T-cell (primary cell): ENCODE measurements around the gene CTNNA1. TPM values are rescaled to one million over a fixed set of nuclear protein-coding genes. Genes with fewer than 3 reads are reported as not detected.
A peak's percentile ranks its signal among the peaks of the same experiment; 100 is the strongest.

Source experiments
- ATAC-seq, 4 experiments: fragments of 200-7000 bp in 3 of 4; fragments of 150-1000 bp in 1 of 4; cut with Tn5 transposase; replicated peaks in 1 of 4; 1 replicate in 3 of 4; 2 replicates in 1 of 4; pipeline ENCODE4 v1.10.0; 2021; ENCODE audit warnings: moderate library complexity in 3 of 4, mild to moderate bottlenecking in 2 of 4, moderate number of reproducible peaks in 1 of 4
- CTCF ChIA-PET, 2 donors: fragments of 300-600 bp; sonication (Branson Sonifier 250); formaldehyde crosslinking; loops; one replicate each; lab custom pipeline; 2022; ENCODE audit warnings: antibody characterized with exemption in 2 of 2; lab: Charles Lee
- POLR2A ChIA-PET, 2 donors: fragments of 300-600 bp; sonication (Branson Sonifier 250); formaldehyde crosslinking; loops; one replicate each; lab custom pipeline; 2022; ENCODE audit warnings: antibody characterized with exemption in 2 of 2; lab: Charles Lee
- DNase-seq, 35 experiments: peaks; one replicate each; pipeline versions ENCODE4 v3.0.0 to v3.0.0-alpha.2; 2013 to 2023
- H3K27ac ChIP-seq: one replicate; pipeline ENCODE4 v1.5.1; 2013; ENCODE audit warnings: low read length
- H3K27me3 ChIP-seq, 2 experiments: replicated peaks in 1 of 2; 1 replicate in 1 of 2; 2 replicates in 1 of 2; pipeline versions ENCODE4 v1.6.1 to v1.7.0; 2013; ENCODE audit warnings: low read length in 1 of 2, mixed read lengths in 1 of 2; ENCODE audit not compliant: control insufficient read depth in 2 of 2, insufficient read depth in 2 of 2; ENCODE audit errors: extremely low read depth in 1 of 2
- H3K36me3 ChIP-seq, 2 donors: 1 replicate in 1 of 2; 2 replicates in 1 of 2; pipeline versions ENCODE4 v1.6.1 to v1.7.0; 2013; ENCODE audit warnings: low read length in 1 of 2; ENCODE audit not compliant: control insufficient read depth in 2 of 2, insufficient read depth in 1 of 2; ENCODE audit errors: extremely low read depth in 1 of 2
- H3K4me1 ChIP-seq, 2 experiments: 1 replicate in 1 of 2; 2 replicates in 1 of 2; pipeline versions ENCODE4 v1.6.1 to v1.7.0; 2013; ENCODE audit warnings: low read length in 2 of 2, mixed read lengths in 1 of 2; ENCODE audit not compliant: insufficient read depth in 2 of 2, control insufficient read depth in 1 of 2; ENCODE audit errors: extremely low read depth in 1 of 2
- H3K4me3 ChIP-seq, 2 donors: 1 replicate in 1 of 2; 2 replicates in 1 of 2; pipeline versions ENCODE4 v1.5.1 to v1.7.0; 2013; ENCODE audit warnings: mild to moderate bottlenecking in 2 of 2, low read length in 1 of 2, moderate library complexity in 1 of 2; ENCODE audit not compliant: control insufficient read depth in 1 of 2; ENCODE audit errors: extremely low read depth in 1 of 2
- H3K9me3 ChIP-seq: 2 replicates; pipeline ENCODE4 v1.7.0; 2013
- H3K27ac Mint-ChIP-seq, 2 donors: one replicate each; pipeline ENCODE4 v1.8.0; 2020 to 2021; ENCODE audit warnings: mild to moderate bottlenecking in 2 of 2, mixed read lengths in 2 of 2
- H3K27me3 Mint-ChIP-seq, 2 donors: one replicate each; pipeline ENCODE4 v1.8.0; 2021 to 2022; ENCODE audit warnings: mixed read lengths in 2 of 2
- H3K36me3 Mint-ChIP-seq: one replicate; pipeline ENCODE4 v1.8.0; 2021; ENCODE audit warnings: mixed read lengths
- H3K4me1 Mint-ChIP-seq, 3 donors: one replicate each; pipeline ENCODE4 v1.8.0; 2020 to 2022; ENCODE audit warnings: mixed read lengths in 3 of 3, mild to moderate bottlenecking in 1 of 3
- H3K4me3 Mint-ChIP-seq, 3 donors: one replicate each; pipeline ENCODE4 v1.8.0; 2020 to 2022; ENCODE audit warnings: mild to moderate bottlenecking in 3 of 3, mixed read lengths in 3 of 3, moderate library complexity in 3 of 3
- H3K9me3 Mint-ChIP-seq, 3 donors: one replicate each; pipeline ENCODE4 v1.8.0; 2020 to 2022; ENCODE audit warnings: mixed read lengths in 3 of 3
- WGBS: methylation state at CpG from one replicate; pipeline ENCODE4 v1.1.5; 2013; ENCODE audit warnings: missing lambda C conversion rate; ENCODE audit not compliant: insufficient coverage; 5-methylcytosine and 5-hydroxymethylcytosine counted together
- total RNA-seq, 35 experiments: library from RNA in 6 of 35; stranded (reverse) in 6 of 35; fragments of 120-200 nt in 1 of 35; gene quantifications; one replicate each; pipeline versions ENCODE4 v1.2.1 to v1.2.4 and lab custom pipeline; 2013 to 2026

Gene CTNNA1
- total RNA-seq, 5 donors from 2014 or later (not counting 1 experiment from before 2014, with no cell fraction given): 13.5 to 33.3 (median 18.5) TPM

GRCh38 chr5:138951091-138951985 lies 198.1 kb downstream of the CTNNA1 start:
- peaks cover 30% of the 10 kb centered on the region for H3K36me3 Mint-ChIP-seq
- Histone ChIP-seq H3K27me3 (no peaks in the 10 kb centered on the region), H3K4me1 (peaks cover 4 to 18% of the 10 kb centered on the region in 2 experiments), H3K27ac (no peak overlapping the region), H3K36me3 (peaks cover 8 to 9% of the 10 kb centered on the region in 2 donors), H3K9me3 (no peaks in the 10 kb centered on the region), H3K4me3 (no peak overlapping the region)
- no peaks in the 10 kb centered on the region for H3K9me3 Mint-ChIP-seq
- CTCF ChIA-PET: no interaction called here
- H3K27ac Mint-ChIP-seq: no peak overlapping the region
- no peak for ATAC-seq
- no peak for DNase-seq
- H3K27me3 Mint-ChIP-seq: no peaks in the 10 kb centered on the region
- POLR2A ChIA-PET: no interaction called here
- H3K4me1 Mint-ChIP-seq: peaks cover 16 to 23% (median 20%) of the 10 kb centered on the region in 3 donors
- 96% methylated on average over 15 of the region's 18 CpGs for WGBS
- H3K4me3 Mint-ChIP-seq: no peak overlapping the region

- Histone ChIP-seq H3K36me3 (peaks cover 2 to 4% of the 10 kb centered on the region in 2 donors), H3K27ac (no peak overlapping the region), H3K4me3 (no peak overlapping the region), H3K9me3 (no peaks in the 10 kb centered on the region), H3K4me1 (peaks cover 4 to 18% of the 10 kb centered on the region in 2 experiments), H3K27me3 (no peaks in the 10 kb centered on the region)
- DNase-seq (no peak), ATAC-seq (no peak)
- 94% methylated on average over 12 of the region's 17 CpGs for WGBS
- POLR2A ChIA-PET: no interaction called here
- H3K4me1 Mint-ChIP-seq: peaks cover 16 to 23% (median 20%) of the 10 kb centered on the region in 3 donors
- no peak overlapping the region for H3K27ac Mint-ChIP-seq
- CTCF ChIA-PET: no interaction called here
- H3K9me3 Mint-ChIP-seq: no peaks in the 10 kb centered on the region
- no peak overlapping the region for H3K4me3 Mint-ChIP-seq
- H3K27me3 Mint-ChIP-seq: no peaks in the 10 kb centered on the region
- H3K36me3 Mint-ChIP-seq: peaks cover 30% of the 10 kb centered on the region
These were observed 198.9 kb downstream of the CTNNA1 start for GRCh38 chr5:138951986-138952735.

GRCh38 chr5:138952962-138953361 lies 199.7 kb downstream of the CTNNA1 start:
- DNase-seq (no peak), ATAC-seq (peak in 1 of 4 experiments; percentile 10)
- no peak overlapping the region for H3K27ac ChIP-seq
- Mint-ChIP-seq H3K9me3 (no peaks in the 10 kb centered on the region), H3K27me3 (no peaks in the 10 kb centered on the region), H3K4me3 (peak overlapping the region in 1 of 3 donors; percentile 66), H3K27ac (no peak overlapping the region), H3K36me3 (peaks cover 23% of the 10 kb centered on the region), H3K4me1 (peaks cover 16 to 23% (median 20%) of the 10 kb centered on the region in 3 donors)
- ChIA-PET POLR2A (no interaction called here), CTCF (no interaction called here)
- H3K4me3 ChIP-seq: no peak overlapping the region
- WGBS: 56% methylated on average over 4 of the region's 6 CpGs
- peaks cover 2% of the 10 kb centered on the region in 2 donors for H3K36me3 ChIP-seq
- H3K4me1 ChIP-seq: peaks cover 4 to 18% of the 10 kb centered on the region in 2 experiments
- no peaks in the 10 kb centered on the region for H3K9me3 ChIP-seq
- no peaks in the 10 kb centered on the region for H3K27me3 ChIP-seq

- Mint-ChIP-seq H3K27ac (no peak overlapping the region), H3K4me3 (peak overlapping the region in 1 of 3 donors; percentile 66), H3K9me3 (no peaks in the 10 kb centered on the region), H3K4me1 (peaks cover 16 to 23% (median 20%) of the 10 kb centered on the region in 3 donors), H3K36me3 (peaks cover 17% of the 10 kb centered on the region), H3K27me3 (no peaks in the 10 kb centered on the region)
- Histone ChIP-seq H3K9me3 (no peaks in the 10 kb centered on the region), H3K27ac (no peak overlapping the region), H3K36me3 (peaks cover 0 to 2% of the 10 kb centered on the region in 2 donors), H3K4me3 (peak overlapping the region in 1 of 2 donors; percentile 35), H3K4me1 (peaks cover 4 to 18% of the 10 kb centered on the region in 2 experiments), H3K27me3 (no peaks in the 10 kb centered on the region)
- ChIA-PET CTCF (no interaction called here), POLR2A (no interaction called here)
- ATAC-seq (peak; percentile 79 to 89 (median 87)), DNase-seq (peak in 18 of 35 experiments; percentile 5 to 30 (median 10))
- 47% methylated on average over 11 of the region's 14 CpGs for WGBS
These were observed 200.4 kb downstream of the CTNNA1 start for GRCh38 chr5:138953387-138954256.

- no peak for ATAC-seq
- 89% methylated on average over 4 of the region's 4 CpGs for WGBS
- Histone ChIP-seq H3K27me3 (no peaks in the 10 kb centered on the region), H3K36me3 (peaks cover 0 to 4% of the 10 kb centered on the region in 2 donors), H3K9me3 (no peaks in the 10 kb centered on the region), H3K4me3 (no peak overlapping the region), H3K27ac (no peak overlapping the region), H3K4me1 (peaks cover 4 to 18% of the 10 kb centered on the region in 2 experiments)
- CTCF ChIA-PET: no interaction called here
- H3K9me3 Mint-ChIP-seq: no peaks in the 10 kb centered on the region
- no peak for DNase-seq
- POLR2A ChIA-PET: interaction anchor here in 1 of 2 donors (0.7 kb wide), 1 partner anchor 12 kb away, joined by 3 read pairs; no protein-coding TSS in a partner anchor
- no peak overlapping the region for H3K4me3 Mint-ChIP-seq
- no peaks in the 10 kb centered on the region for H3K27me3 Mint-ChIP-seq
- H3K27ac Mint-ChIP-seq: no peak overlapping the region
- H3K4me1 Mint-ChIP-seq: peaks cover 16 to 23% (median 20%) of the 10 kb centered on the region in 3 donors
- H3K36me3 Mint-ChIP-seq: peaks cover 15% of the 10 kb centered on the region
These were observed 201.2 kb downstream of the CTNNA1 start for GRCh38 chr5:138954257-138955012.
